Upper lobe of right lung (tissue), 1 donor: ENCODE measurements around the gene ILF2. TPM values are rescaled to one million over a fixed set of nuclear protein-coding genes. Genes with fewer than 3 reads are reported as not detected.

ENCODE experiments used
- ATAC-seq: fragments of 200-7000 bp; cut with Tn5 transposase; one replicate; pipeline ENCODE4 v1.9.1; 2020; ENCODE audit warnings: mild to moderate bottlenecking, moderate library complexity
- DNase-seq: peaks from one replicate; pipeline ENCODE4 v3.0.0-alpha.2; 2020
- H3K27ac ChIP-seq: fragments of 200-600 bp; one replicate; pipeline ENCODE4 v1.8.0; 2022
- H3K27me3 ChIP-seq: fragments of 200-600 bp; one replicate; pipeline ENCODE4 v1.8.0; 2022; ENCODE audit warnings: mild to moderate bottlenecking
- H3K36me3 ChIP-seq: fragments of 200-600 bp; one replicate; pipeline ENCODE4 v1.8.0; 2022
- H3K4me1 ChIP-seq: fragments of 200-600 bp; one replicate; pipeline ENCODE4 v1.8.0; 2022
- H3K4me3 ChIP-seq: fragments of 200-600 bp; one replicate; pipeline ENCODE4 v1.8.0; 2022; ENCODE audit warnings: mild to moderate bottlenecking
- H3K9me3 ChIP-seq: fragments of 200-600 bp; one replicate; pipeline ENCODE4 v1.8.0; 2022
- CTCF ChIP-seq: fragments of 200-600 bp; IDR thresholded peaks from one replicate; pipeline ENCODE4 v1.8.0; 2022; ENCODE audit warnings: antibody characterized with exemption
- intact Hi-C: fragments of 100-400 bp; cut with DNase I; formaldehyde crosslinking; loops from one replicate; pipeline ENCODE4 v1.11.0; 2022
- total RNA-seq: library from RNA; stranded (reverse); fragmentation: NEBNext Ultra II Directional; extraction: Animal tissue kit (Norgen Biotek cat#: 25700); gene quantifications from one replicate; pipeline ENCODE4 v1.2.1, GENCODE V29; 2021
- donor health status: DM: no; HTN: yes; CAD: no; lungs with severe emphysema.

Gene ILF2
- total RNA-seq, 1 donor from 2014 or later = 86.1 TPM

- intact Hi-C loops = loop anchor here (10.0 kb wide), 1 partner anchor 52 kb away; no protein-coding TSS in a partner anchor
- Histone ChIP-seq H3K36me3 (no peaks in the 10 kb centered on the region), H3K27me3 (no peaks in the 10 kb centered on the region), H3K4me1 (peaks cover 33% of the 10 kb centered on the region), H3K4me3 (peak within 1 kb of the TSS; percentile 62), H3K9me3 (no peaks in the 10 kb centered on the region), H3K27ac (peak within 1 kb of the TSS; percentile 93)
- ATAC-seq (peak; percentile 79), DNase-seq (peak; percentile 89)
- TF ChIP-seq CTCF = peak; percentile 66
Measured at GRCh38 chr1:153626904-153627714, 43.7 kb downstream of the ILF2 start, which contains the start of gene S100A13. Gene S100A13, minus strand, starts transcription at chr1:153627505. Its CDS starts 1,033 bp downstream, at chr1:153626472.

- Histone ChIP-seq H3K4me3 (peak overlapping the region; percentile 62), H3K27ac (peak overlapping the region; percentile 93), H3K27me3 (no peaks in the 10 kb centered on the region), H3K4me1 (peaks cover 33% of the 10 kb centered on the region), H3K36me3 (no peaks in the 10 kb centered on the region), H3K9me3 (no peaks in the 10 kb centered on the region)
- DNase-seq (no peak), ATAC-seq (no peak)
- no peak for TF ChIP-seq CTCF
- intact Hi-C loops = loop anchor here (10.0 kb wide), 1 partner anchor 52 kb away; no protein-coding TSS in a partner anchor
Measured at GRCh38 chr1:153626477-153626903, 44.3 kb downstream of the ILF2 start.

DNA sequence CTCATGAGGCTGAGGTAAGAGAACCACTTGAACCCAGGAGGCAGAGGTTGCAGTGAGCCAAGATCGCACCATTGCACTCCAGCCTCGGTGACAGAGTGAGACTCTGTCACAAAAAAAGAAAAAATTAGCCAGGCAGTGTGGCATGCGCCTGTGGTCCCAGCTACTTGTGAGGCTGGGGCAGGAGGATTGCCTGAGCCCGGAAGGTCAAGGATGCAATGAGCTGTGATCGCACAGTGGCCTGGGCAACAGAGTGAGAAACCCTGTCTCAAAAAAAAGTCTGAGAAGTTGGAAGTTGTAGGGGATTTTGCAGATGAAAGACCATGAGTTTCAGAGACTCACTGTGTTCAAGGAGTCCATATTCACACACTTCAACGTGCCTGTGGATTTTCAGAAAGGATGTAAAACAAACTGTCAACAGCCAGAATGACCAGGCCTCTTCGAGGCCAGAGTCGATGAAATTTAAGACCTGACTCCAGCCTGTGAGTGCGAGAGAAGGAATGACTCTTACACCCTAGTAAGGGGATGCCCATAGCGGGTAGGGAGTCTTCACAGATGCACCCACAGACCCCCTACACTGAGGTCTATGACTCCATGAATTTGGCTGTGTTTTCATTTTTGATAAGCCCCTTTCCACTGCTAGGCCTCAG lies 45.7 kb downstream of the ILF2 start:
- DNase-seq (no peak), ATAC-seq (no peak)
- H3K4me3 ChIP-seq = no peak overlapping the region
- no peaks in the 10 kb centered on the region for H3K36me3 ChIP-seq
- H3K9me3 ChIP-seq = no peaks in the 10 kb centered on the region
- no peak overlapping the region for H3K27ac ChIP-seq
- TF ChIP-seq CTCF = no peak
- intact Hi-C loops = loop anchor here (10.0 kb wide), 1 partner anchor 50 kb away; no protein-coding TSS in a partner anchor
- H3K27me3 ChIP-seq = no peaks in the 10 kb centered on the region
- H3K4me1 ChIP-seq = peaks cover 33% of the 10 kb centered on the region

- peaks cover 33% of the 10 kb centered on the region for H3K4me1 ChIP-seq
- no peaks in the 10 kb centered on the region for H3K9me3 ChIP-seq
- H3K36me3 ChIP-seq = no peaks in the 10 kb centered on the region
- DNase-seq = no peak
- H3K4me3 ChIP-seq = no peak overlapping the region
- TF ChIP-seq CTCF = no peak
- no peak overlapping the region for H3K27ac ChIP-seq
- no peaks in the 10 kb centered on the region for H3K27me3 ChIP-seq
- intact Hi-C loops = loop anchor here (10.0 kb wide), 1 partner anchor 48 kb away; no protein-coding TSS in a partner anchor
- peak; percentile 76 for ATAC-seq
Measured at GRCh38 chr1:153623101-153623500, 47.7 kb downstream of the ILF2 start.

DNA sequence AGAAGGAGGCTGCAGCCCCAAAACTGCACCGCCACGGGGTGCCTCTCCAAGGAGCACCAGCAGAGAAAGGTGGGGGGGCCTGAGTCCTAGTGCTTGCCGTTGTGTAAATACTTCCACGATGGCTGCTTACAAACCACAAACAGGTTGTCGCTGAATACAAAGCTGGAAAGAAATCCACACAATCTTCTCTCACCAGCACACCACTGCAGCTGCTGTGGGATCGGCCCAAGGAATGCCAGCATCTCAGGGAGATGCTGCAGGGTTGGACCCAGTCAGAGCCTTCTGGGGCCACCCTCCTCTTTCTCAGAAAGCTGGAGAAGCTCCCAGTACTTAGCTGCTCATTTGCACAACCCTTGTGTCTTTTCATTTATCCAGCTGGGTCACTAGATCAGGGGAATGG lies 51.6 kb downstream of the ILF2 start:
- Histone ChIP-seq H3K9me3 (no peaks in the 10 kb centered on the region), H3K27me3 (no peaks in the 10 kb centered on the region), H3K4me3 (no peak overlapping the region), H3K36me3 (no peaks in the 10 kb centered on the region), H3K27ac (no peak overlapping the region), H3K4me1 (peaks cover 23% of the 10 kb centered on the region)
- intact Hi-C loops = no loop called here
- DNase-seq (no peak), ATAC-seq (no peak)
- no peak for TF ChIP-seq CTCF
